Neural progenitor cell (in vitro differentiated cells): ENCODE data around the gene CUBN.

Experiments used
- CTCF ChIP-seq: fragments of 200-600 bp; sonication (generic); IDR thresholded peaks from 2 replicates; pipeline ENCODE4 v1.5.1; 2017; ENCODE audit warnings: antibody characterized with exemption, mild to moderate bottlenecking
- EZH2 ChIP-seq: fragments of 200-600 bp; sonication (generic); IDR thresholded peaks from 2 replicates; pipeline ENCODE4 v1.6.1; 2017; ENCODE audit warnings: antibody characterized with exemption, mild to moderate bottlenecking, moderate library complexity
- EZH2phosphoT487 ChIP-seq: fragments of 200-600 bp; sonication (generic); IDR thresholded peaks from 2 replicates; pipeline ENCODE4 v1.6.1; 2017; ENCODE audit warnings: antibody characterized with exemption

GRCh38 chr10:16947069-16947468, 182.5 kb downstream of the CUBN start:
- TF ChIP-seq CTCF = no peak
- TF ChIP-seq EZH2 = no peak
- no peak for TF ChIP-seq EZH2phosphoT487
